Measurements from ENCODE around the gene TANGO6.

Gene TANGO6

GRCh38 chr16:68889508-68890150 is 46.3 kb downstream of the TANGO6 start:
- Histone ChIP-seq H3K4me3 (ENCODE audit: low read depth in 1 of 2, low read length in 1 of 2) (no peak overlapping the region), H3K4me1 (ENCODE audit: control insufficient read depth in 1 of 2, insufficient read depth in 1 of 2, low read depth in 1 of 2, low read length in 1 of 2) (peaks cover 13 to 16% of the 10 kb centered on the region in 2 experiments), H3K27ac (peak overlapping the region; percentile 10), H3K36me3 (peaks cover 5% of the 10 kb centered on the region), H3K9me3 (no peaks in the 10 kb centered on the region), H3K27me3 (no peaks in the 10 kb centered on the region)
- TF ChIP-seq CTCF (IDR thresholded peaks at IDR 0.05), result no peak

- Histone ChIP-seq H3K4me1 (ENCODE audit: control insufficient read depth in 1 of 2, insufficient read depth in 1 of 2, low read depth in 1 of 2, low read length in 1 of 2) (peaks cover 13 to 16% of the 10 kb centered on the region in 2 experiments), H3K27ac (no peak overlapping the region), H3K9me3 (no peaks in the 10 kb centered on the region), H3K27me3 (no peaks in the 10 kb centered on the region), H3K4me3 (ENCODE audit: low read depth in 1 of 2, low read length in 1 of 2) (no peak overlapping the region), H3K36me3 (no peaks in the 10 kb centered on the region)
- TF ChIP-seq CTCF (IDR thresholded peaks at IDR 0.05), result no peak
These were observed 48.9 kb downstream of the TANGO6 start for GRCh38 chr16:68892214-68892613.

GRCh38 chr16:68892898-68893297 is 49.6 kb downstream of the TANGO6 start:
- H3K36me3 ChIP-seq, result no peaks in the 10 kb centered on the region
- H3K4me1 ChIP-seq (ENCODE audit: control insufficient read depth in 1 of 2, insufficient read depth in 1 of 2, low read depth in 1 of 2, low read length in 1 of 2), result peaks cover 13 to 16% of the 10 kb centered on the region in 2 experiments
- no peak overlapping the region for H3K4me3 ChIP-seq (ENCODE audit: low read depth in 1 of 2, low read length in 1 of 2)
- no peak overlapping the region for H3K27ac ChIP-seq
- H3K9me3 ChIP-seq, result no peaks in the 10 kb centered on the region
- no peak for TF ChIP-seq CTCF (IDR thresholded peaks at IDR 0.05)
- H3K27me3 ChIP-seq, result no peaks in the 10 kb centered on the region

GRCh38 chr16:68893710-68894705 is 50.7 kb downstream of the TANGO6 start:
- H3K4me1 ChIP-seq (ENCODE audit: control insufficient read depth in 1 of 2, insufficient read depth in 1 of 2, low read depth in 1 of 2, low read length in 1 of 2), result peaks cover 13 to 16% of the 10 kb centered on the region in 2 experiments
- H3K9me3 ChIP-seq, result no peaks in the 10 kb centered on the region
- H3K27ac ChIP-seq, result no peak overlapping the region
- TF ChIP-seq CTCF (IDR thresholded peaks at IDR 0.05), result no peak
- no peak overlapping the region for H3K4me3 ChIP-seq (ENCODE audit: low read depth in 1 of 2, low read length in 1 of 2)
- no peaks in the 10 kb centered on the region for H3K27me3 ChIP-seq
- H3K36me3 ChIP-seq, result no peaks in the 10 kb centered on the region

GRCh38 chr16:68894714-68895113 is 51.4 kb downstream of the TANGO6 start:
- Histone ChIP-seq H3K27me3 (no peaks in the 10 kb centered on the region), H3K4me1 (ENCODE audit: control insufficient read depth in 1 of 2, insufficient read depth in 1 of 2, low read depth in 1 of 2, low read length in 1 of 2) (peaks cover 10 to 12% of the 10 kb centered on the region in 2 experiments), H3K36me3 (no peaks in the 10 kb centered on the region), H3K9me3 (no peaks in the 10 kb centered on the region), H3K4me3 (ENCODE audit: low read depth in 1 of 2, low read length in 1 of 2) (no peak overlapping the region), H3K27ac (no peak overlapping the region)
- TF ChIP-seq CTCF (IDR thresholded peaks at IDR 0.05), result no peak
